Stimulated activated CD4-positive, alpha-beta T cell treated with anti-CD3 and anti-CD28 coated beads, Interleukin-2, amount 100 ng/mL, for 48 hours (primary cell): Measurements from ENCODE around the gene MYOZ2.
"Not testable (repeated sequence)": the region's sequence is repeated elsewhere in the genome, so short reads cannot be mapped to it uniquely, and the experiment has no call there.

Experiments used
- DNase-seq, 2 donors: peaks; one replicate each; pipeline ENCODE4 v3.0.0-alpha.2; 2020

Gene MYOZ2

GRCh38 chr4:119130365-119131065, 5.1 kb upstream of the MYOZ2 start:
- no peak for DNase-seq

- no peak for DNase-seq
These were observed 4.5 kb upstream of the MYOZ2 start for GRCh38 chr4:119131164-119131563.

- no peak for DNase-seq
These were observed 3.3 kb upstream of the MYOZ2 start for GRCh38 chr4:119132306-119132705.

- no peak for DNase-seq
These were observed 914 bp downstream of the MYOZ2 start for GRCh38 chr4:119136546-119136945.

GRCh38 chr4:119138046-119138445, 2.4 kb downstream of the MYOZ2 start:
- DNase-seq = no peak

GRCh38 chr4:119139311-119139710, 3.7 kb downstream of the MYOZ2 start:
- no peak for DNase-seq

GRCh38 chr4:119139822-119140252, 4.2 kb downstream of the MYOZ2 start:
- no peak for DNase-seq

- DNase-seq = not testable (repeated sequence)
These were observed 5.7 kb downstream of the MYOZ2 start for GRCh38 chr4:119141283-119141682.

- DNase-seq = no peak
These were observed 7.2 kb downstream of the MYOZ2 start for GRCh38 chr4:119142833-119143232.

- not testable (repeated sequence) for DNase-seq
These were observed 7.7 kb downstream of the MYOZ2 start for GRCh38 chr4:119143341-119143740.

GRCh38 chr4:119149110-119149509, 13.5 kb downstream of the MYOZ2 start:
- DNase-seq = no peak

GRCh38 chr4:119151161-119151560, 15.5 kb downstream of the MYOZ2 start:
- DNase-seq = no peak

GRCh38 chr4:119152741-119153140, 17.1 kb downstream of the MYOZ2 start:
- no peak for DNase-seq

- no peak for DNase-seq
These were observed 26.5 kb downstream of the MYOZ2 start for GRCh38 chr4:119162174-119162573.

GRCh38 chr4:119165767-119166166, 30.1 kb downstream of the MYOZ2 start:
- no peak for DNase-seq

- DNase-seq = no peak
These were observed 34.6 kb downstream of the MYOZ2 start for GRCh38 chr4:119170195-119170594.

- DNase-seq = no peak
These were observed 36.6 kb downstream of the MYOZ2 start for GRCh38 chr4:119172223-119172622.

GRCh38 chr4:119173729-119174361, 38.2 kb downstream of the MYOZ2 start:
- DNase-seq = not testable (repeated sequence)

GRCh38 chr4:119179011-119179410, 43.4 kb downstream of the MYOZ2 start:
- no peak for DNase-seq

GRCh38 chr4:119184128-119184527, 48.5 kb downstream of the MYOZ2 start:
- DNase-seq = no peak

GRCh38 chr4:119189638-119190037, 54.0 kb downstream of the MYOZ2 start:
- DNase-seq = no peak

GRCh38 chr4:119190354-119190753, 54.7 kb downstream of the MYOZ2 start:
- no peak for DNase-seq

GRCh38 chr4:119191505-119191904, 55.9 kb downstream of the MYOZ2 start:
- DNase-seq = no peak

- DNase-seq = no peak
These were observed 62.2 kb downstream of the MYOZ2 start for GRCh38 chr4:119197772-119198212.

- DNase-seq = no peak
These were observed 69.3 kb downstream of the MYOZ2 start for GRCh38 chr4:119204916-119205315.
